Activated CD8-positive, alpha-beta memory T cell treated with anti-CD3 and anti-CD28 coated beads, Interleukin-2, amount 50 U/mL, for 1 hour (primary cell): ENCODE measurements around the gene CAMK2D.
"Not testable (repeated sequence)": the region's sequence is repeated elsewhere in the genome, so short reads cannot be mapped to it uniquely, and the experiment has no call there.

Experiments used
- DNase-seq: peaks from one replicate; pipeline ENCODE4 v3.0.0-alpha.2; 2020; ENCODE audit errors: extremely low read depth

The CAMK2D gene

GRCh38 chr4:113761620-113762185 lies at the start of gene CAMK2D:
CAMK2D (minus strand) TSS chr4:113761738; CDS start chr4:113761068, 670 bp downstream.
- DNase-seq = peak; percentile 68

GRCh38 chr4:113810906-113811305 lies 49.4 kb upstream of the CAMK2D start:
- no peak for DNase-seq

GRCh38 chr4:113809311-113809710 lies 47.8 kb upstream of the CAMK2D start:
- DNase-seq = no peak

GRCh38 chr4:113806850-113807249 lies 45.3 kb upstream of the CAMK2D start:
- DNase-seq = no peak

GRCh38 chr4:113801882-113802281 lies 40.3 kb upstream of the CAMK2D start:
- no peak for DNase-seq

GRCh38 chr4:113796381-113796780 lies 34.8 kb upstream of the CAMK2D start:
- DNase-seq = not testable (repeated sequence)

- DNase-seq = no peak
Measured at GRCh38 chr4:113790478-113790877, 28.9 kb upstream of the CAMK2D start.

GRCh38 chr4:113788888-113789287 lies 27.4 kb upstream of the CAMK2D start:
- no peak for DNase-seq

GRCh38 chr4:113785781-113786180 lies 24.2 kb upstream of the CAMK2D start:
- DNase-seq = no peak

- no peak for DNase-seq
Measured at GRCh38 chr4:113784497-113785250, 23.1 kb upstream of the CAMK2D start.

GRCh38 chr4:113783701-113784100 lies 22.2 kb upstream of the CAMK2D start:
- DNase-seq = no peak

GRCh38 chr4:113783289-113783688 lies 21.8 kb upstream of the CAMK2D start:
- DNase-seq = no peak

GRCh38 chr4:113781439-113782040 lies 20.0 kb upstream of the CAMK2D start:
- DNase-seq = no peak

GRCh38 chr4:113776679-113777078 lies 15.1 kb upstream of the CAMK2D start:
- no peak for DNase-seq

- no peak for DNase-seq
Measured at GRCh38 chr4:113776016-113776415, 14.5 kb upstream of the CAMK2D start.

- DNase-seq = no peak
Measured at GRCh38 chr4:113773756-113774155, 12.2 kb upstream of the CAMK2D start.

- no peak for DNase-seq
Measured at GRCh38 chr4:113773014-113773413, 11.5 kb upstream of the CAMK2D start.

GRCh38 chr4:113772319-113772718 lies 10.8 kb upstream of the CAMK2D start:
- DNase-seq = no peak

GRCh38 chr4:113769744-113770143 lies 8.2 kb upstream of the CAMK2D start:
- DNase-seq = no peak

- no peak for DNase-seq
Measured at GRCh38 chr4:113768952-113769351, 7.4 kb upstream of the CAMK2D start.

- no peak for DNase-seq
Measured at GRCh38 chr4:113766882-113767281, 5.3 kb upstream of the CAMK2D start.

GRCh38 chr4:113764720-113765264 lies 3.3 kb upstream of the CAMK2D start:
- DNase-seq = no peak

GRCh38 chr4:113763923-113764322 lies 2.4 kb upstream of the CAMK2D start:
- DNase-seq = not testable (repeated sequence)
